Choroid plexus epithelial cell (primary cell): ENCODE measurements around the gene PPP1CC.
"Not testable (repeated sequence)": the region's sequence is repeated elsewhere in the genome, so short reads cannot be mapped to it uniquely, and the experiment has no call there.

Experiments used
- DNase-seq: peaks from one replicate; pipeline ENCODE4 v3.0.0-alpha.2; 2010; ENCODE audit warnings: low read depth
- H3K4me3 ChIP-seq: 2 replicates; pipeline ENCODE4 v1.5.1; 2011; ENCODE audit warnings: low read depth, mild to moderate bottlenecking, control low read depth, low read length, moderate library complexity
- CTCF ChIP-seq: conservative IDR thresholded peaks from 2 replicates; pipeline ENCODE4 v1.5.1; 2011; ENCODE audit warnings: low read depth, mild to moderate bottlenecking, control low read depth, inconsistent platforms, low read length, moderate library complexity

The PPP1CC gene

GRCh38 chr12:110726708-110727369 is 15.9 kb downstream of the PPP1CC start:
- no peak for TF ChIP-seq CTCF
- DNase-seq = no peak
- no peak overlapping the region for H3K4me3 ChIP-seq

- no peak for DNase-seq
- TF ChIP-seq CTCF = no peak
Observed at GRCh38 chr12:110726028-110726427, 16.7 kb downstream of the PPP1CC start.

GRCh38 chr12:110725267-110725666 is 17.4 kb downstream of the PPP1CC start:
- no peak for TF ChIP-seq CTCF
- H3K4me3 ChIP-seq = no peak overlapping the region
- DNase-seq = peak; percentile 29

More at GRCh38 chr12:110726028-110726427, 16.7 kb downstream of the PPP1CC start:
- no peak overlapping the region for H3K4me3 ChIP-seq

GRCh38 chr12:110722892-110723291 is 19.8 kb downstream of the PPP1CC start:
- not testable (repeated sequence) for DNase-seq, H3K4me3 ChIP-seq

GRCh38 chr12:110721570-110721969 is 21.1 kb downstream of the PPP1CC start:
- no peak for TF ChIP-seq CTCF
- DNase-seq = no peak
- H3K4me3 ChIP-seq = no peak overlapping the region

GRCh38 chr12:110720516-110720915 is 22.2 kb downstream of the PPP1CC start:
- no peak for TF ChIP-seq CTCF
- H3K4me3 ChIP-seq = no peak overlapping the region
- no peak for DNase-seq

GRCh38 chr12:110718222-110718908 is 24.3 kb downstream of the PPP1CC start:
- DNase-seq = no peak
- H3K4me3 ChIP-seq = no peak overlapping the region
- TF ChIP-seq CTCF = no peak
